OCI-LY1 (cell line): ENCODE results near the gene NID1.
"Not testable (repeated sequence)": the region's sequence is repeated elsewhere in the genome, so short reads cannot be mapped to it uniquely, and the experiment has no call there.

Experiments
- H2AFZ ChIP-seq: fragments of 200-600 bp; sonication (generic), shearing (Covaris generic); 2 replicates; pipeline ENCODE4 v1.6.0; 2014; ENCODE audit warnings: antibody characterized with exemption, mild to moderate bottlenecking, low read length
- H3F3A ChIP-seq: fragments of 200-600 bp; sonication (generic), shearing (Covaris generic); 2 replicates; pipeline ENCODE4 v1.6.0; 2014; ENCODE audit warnings: mild to moderate bottlenecking, antibody characterized with exemption, low read length, moderate library complexity; ENCODE audit not compliant: insufficient read depth
- H3K27ac ChIP-seq: fragments of 200-600 bp; sonication (generic); 2 replicates; pipeline ENCODE4 v1.5.1; 2014; ENCODE audit warnings: low read length, mixed run types, mild to moderate bottlenecking, low read depth; ENCODE audit not compliant: poor library complexity, severe bottlenecking
- H3K27me3 ChIP-seq: fragments of 200-600 bp; sonication (generic); 2 replicates; pipeline ENCODE4 v1.6.0; 2014; ENCODE audit warnings: antibody characterized with exemption, mild to moderate bottlenecking, low read length, moderate library complexity; ENCODE audit not compliant: insufficient read depth
- H3K36me3 ChIP-seq: fragments of 200-600 bp; sonication (generic); 2 replicates; pipeline ENCODE4 v1.6.1; 2014; ENCODE audit warnings: mild to moderate bottlenecking, antibody characterized with exemption, low read length, moderate library complexity, mixed read lengths; ENCODE audit not compliant: insufficient read depth
- H3K4me1 ChIP-seq: fragments of 200-600 bp; sonication (generic); 2 replicates; pipeline ENCODE4 v1.5.1; 2014; ENCODE audit warnings: mild to moderate bottlenecking, low read length, moderate library complexity; ENCODE audit not compliant: insufficient read depth, severe bottlenecking
- H3K4me2 ChIP-seq: fragments of 200-600 bp; sonication (generic), shearing (Covaris generic); 2 replicates; pipeline ENCODE4 v1.6.1; 2014; ENCODE audit warnings: low read length
- H3K4me3 ChIP-seq: fragments of 200-600 bp; sonication (generic); 2 replicates; pipeline ENCODE4 v1.5.1; 2014; ENCODE audit warnings: low read length, low read depth, mild to moderate bottlenecking, mixed read lengths; ENCODE audit not compliant: poor library complexity, severe bottlenecking
- H3K79me2 ChIP-seq: fragments of 200-600 bp; shearing (Covaris generic); 2 replicates; pipeline ENCODE4 v1.6.1; 2016; ENCODE audit warnings: mixed run types, low read length, mixed read lengths; ENCODE audit not compliant: insufficient read depth
- H3K9ac ChIP-seq: fragments of 200-600 bp; sonication (generic), shearing (Covaris generic); 2 replicates; pipeline ENCODE4 v1.6.1; 2014; ENCODE audit warnings: mild to moderate bottlenecking, low read length, mixed read lengths
- H3K9me2 ChIP-seq: fragments of 200-600 bp; sonication (generic), shearing (Covaris generic); 2 replicates; pipeline ENCODE4 v1.6.1; 2014; ENCODE audit warnings: low read depth, mild to moderate bottlenecking, low read length, mixed read lengths
- H3K9me3 ChIP-seq: fragments of 200-600 bp; shearing (Covaris generic); 2 replicates; pipeline ENCODE4 v1.6.1; 2014; ENCODE audit warnings: low read length, mixed read lengths
- H4K20me1 ChIP-seq: fragments of 200-600 bp; sonication (generic), shearing (Covaris generic); 2 replicates; pipeline ENCODE4 v1.6.0; 2016; ENCODE audit warnings: mild to moderate bottlenecking, low read length; ENCODE audit not compliant: insufficient read depth
- EZH2 ChIP-seq: fragments of 200-600 bp; sonication (generic), shearing (Covaris generic); IDR thresholded peaks from 2 replicates; pipeline ENCODE4 v1.8.0; 2017; ENCODE audit warnings: borderline replicate concordance, mixed run types, mild to moderate bottlenecking, antibody characterized with exemption, low read length, moderate library complexity, mixed read lengths
- TF ChIP-seq, protein P1 (sequence below): fragments of 200-600 bp; sonication (generic), shearing (Covaris generic); IDR thresholded peaks from 2 replicates; pipeline ENCODE4 v1.5.1; 2017; ENCODE audit warnings: mild to moderate bottlenecking, antibody characterized with exemption, low read length, moderate library complexity, mixed read lengths

The NID1 gene

GRCh38 chr1:235971571-235972310 is 93.1 kb downstream of the NID1 start:
- H3K36me3 ChIP-seq, result no peaks in the 10 kb centered on the region; the same call in 1 of the 2 replicates
- no peaks in the 10 kb centered on the region for H3K79me2 ChIP-seq
- no peaks in the 10 kb centered on the region for H3K27me3 ChIP-seq
- H3K9me2 ChIP-seq, result no peaks in the 10 kb centered on the region
- no peaks in the 10 kb centered on the region for H3F3A ChIP-seq
- no peaks in the 10 kb centered on the region for H4K20me1 ChIP-seq
- TF ChIP-seq EZH2, result no peak
- TF ChIP-seq, protein P1, sequence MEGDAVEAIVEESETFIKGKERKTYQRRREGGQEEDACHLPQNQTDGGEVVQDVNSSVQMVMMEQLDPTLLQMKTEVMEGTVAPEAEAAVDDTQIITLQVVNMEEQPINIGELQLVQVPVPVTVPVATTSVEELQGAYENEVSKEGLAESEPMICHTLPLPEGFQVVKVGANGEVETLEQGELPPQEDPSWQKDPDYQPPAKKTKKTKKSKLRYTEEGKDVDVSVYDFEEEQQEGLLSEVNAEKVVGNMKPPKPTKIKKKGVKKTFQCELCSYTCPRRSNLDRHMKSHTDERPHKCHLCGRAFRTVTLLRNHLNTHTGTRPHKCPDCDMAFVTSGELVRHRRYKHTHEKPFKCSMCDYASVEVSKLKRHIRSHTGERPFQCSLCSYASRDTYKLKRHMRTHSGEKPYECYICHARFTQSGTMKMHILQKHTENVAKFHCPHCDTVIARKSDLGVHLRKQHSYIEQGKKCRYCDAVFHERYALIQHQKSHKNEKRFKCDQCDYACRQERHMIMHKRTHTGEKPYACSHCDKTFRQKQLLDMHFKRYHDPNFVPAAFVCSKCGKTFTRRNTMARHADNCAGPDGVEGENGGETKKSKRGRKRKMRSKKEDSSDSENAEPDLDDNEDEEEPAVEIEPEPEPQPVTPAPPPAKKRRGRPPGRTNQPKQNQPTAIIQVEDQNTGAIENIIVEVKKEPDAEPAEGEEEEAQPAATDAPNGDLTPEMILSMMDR, result peak; percentile 74
- H3K9ac ChIP-seq, result peak overlapping the region; percentile 57
- no peak overlapping the region for H3K27ac ChIP-seq
- peaks cover 14% of the 10 kb centered on the region for H3K4me1 ChIP-seq
- peak overlapping the region; percentile 86 for H3K4me2 ChIP-seq
- peak overlapping the region; percentile 96 for H2AFZ ChIP-seq
- H3K9me3 ChIP-seq, result no peaks in the 10 kb centered on the region
- H3K4me3 ChIP-seq, result peak overlapping the region; percentile 49

- H2AFZ ChIP-seq, result no peak overlapping the region
- TF ChIP-seq, protein P1, result no peak
- TF ChIP-seq EZH2, result no peak
- no peak overlapping the region for H3K4me2 ChIP-seq
- H3K9ac ChIP-seq, result no peak overlapping the region; the same call in 1 of the 2 replicates
- H3K4me3 ChIP-seq, result no peak overlapping the region
- no peak overlapping the region for H3K27ac ChIP-seq
- no peaks in the 10 kb centered on the region for H3K79me2 ChIP-seq
- H3K9me3 ChIP-seq, result no peaks in the 10 kb centered on the region
- no peaks in the 10 kb centered on the region for H3K27me3 ChIP-seq
- H4K20me1 ChIP-seq, result no peaks in the 10 kb centered on the region
- no peaks in the 10 kb centered on the region for H3K9me2 ChIP-seq
- no peaks in the 10 kb centered on the region for H3F3A ChIP-seq
- H3K4me1 ChIP-seq, result peaks cover 14% of the 10 kb centered on the region
- H3K36me3 ChIP-seq, result no peaks in the 10 kb centered on the region; the same call in 1 of the 2 replicates
Measured at GRCh38 chr1:235971020-235971419, 93.9 kb downstream of the NID1 start.

DNA sequence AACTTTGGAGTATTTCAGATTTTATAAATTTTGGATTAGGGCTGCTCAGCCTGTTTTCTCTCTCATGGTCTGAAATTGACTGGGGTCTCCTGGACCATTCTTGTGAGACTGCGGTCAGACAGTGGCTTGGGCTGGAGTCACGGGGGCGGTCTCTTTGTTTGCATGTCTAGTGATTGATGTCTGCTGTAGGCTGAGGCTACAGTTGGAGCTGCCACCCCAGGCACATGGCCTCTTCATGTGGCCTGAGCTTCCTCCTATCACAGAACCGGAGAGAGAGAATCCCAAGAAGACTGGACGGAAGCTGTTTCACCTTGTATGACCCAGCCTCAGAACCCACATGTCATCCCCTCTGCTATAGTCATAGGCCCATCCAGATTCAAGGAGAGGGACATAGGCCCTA is 96.1 kb downstream of the NID1 start:
- Histone ChIP-seq H3K9me2 (no peaks in the 10 kb centered on the region), H3K9ac (no peak overlapping the region), H3K27ac (no peak overlapping the region), H3K79me2 (no peaks in the 10 kb centered on the region), H3K4me2 (no peak overlapping the region), H3F3A (no peaks in the 10 kb centered on the region), H3K9me3 (no peaks in the 10 kb centered on the region), H3K36me3 (no peaks in the 10 kb centered on the region; the same call in 1 of the 2 replicates), H3K27me3 (no peaks in the 10 kb centered on the region), H3K4me1 (peaks cover 14% of the 10 kb centered on the region), H2AFZ (no peak overlapping the region), H3K4me3 (no peak overlapping the region), H4K20me1 (no peaks in the 10 kb centered on the region)
- TF ChIP-seq, protein P1, result no peak
- TF ChIP-seq EZH2, result no peak

DNA sequence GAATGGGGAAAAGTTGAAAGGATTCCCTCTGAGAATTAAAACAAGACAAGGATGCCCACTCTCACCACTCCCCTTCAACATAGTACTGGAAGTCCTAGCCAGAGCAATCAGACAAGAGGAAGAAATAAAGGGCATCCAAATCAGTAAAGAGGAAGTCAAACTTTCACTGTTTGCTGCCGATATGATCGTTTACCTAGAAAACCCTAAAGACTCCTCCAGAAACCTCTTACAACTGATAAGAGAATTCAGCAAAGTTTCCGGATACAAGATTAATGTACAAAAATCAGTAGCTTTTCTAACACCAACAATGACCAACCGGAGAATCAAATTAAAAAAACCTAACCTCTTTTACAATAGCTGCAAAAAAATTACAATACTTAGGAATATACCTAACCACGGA is 98.8 kb downstream of the NID1 start:
- H3K27ac ChIP-seq, H4K20me1 ChIP-seq, H3K4me2 ChIP-seq, H3K79me2 ChIP-seq, H3K9me2 ChIP-seq, H3K4me1 ChIP-seq, H3K4me3 ChIP-seq, H3K9me3 ChIP-seq, H2AFZ ChIP-seq, H3F3A ChIP-seq, H3K9ac ChIP-seq, H3K36me3 ChIP-seq, H3K27me3 ChIP-seq: not testable (repeated sequence)
